Lower leg skin (tissue), 3 donors: ENCODE data around the gene ZFPM1.

Experiments
- CTCF ChIP-seq, 3 donors: fragments of 450-650 bp; IDR thresholded peaks; one replicate each; pipeline ENCODE4 v1.5.1; 2016; ENCODE audit warnings: antibody characterized with exemption in 3 of 3, mild to moderate bottlenecking in 3 of 3, moderate library complexity in 2 of 3
- POLR2A ChIP-seq, 2 donors: fragments of 450-650 bp; IDR thresholded peaks; one replicate each; pipeline ENCODE4 v1.6.1; 2016 to 2017; ENCODE audit warnings: antibody characterized with exemption in 2 of 2, mild to moderate bottlenecking in 1 of 2, moderate library complexity in 1 of 2

GRCh38 chr16:88458039-88458772 is 5.1 kb downstream of the ZFPM1 start:
- TF ChIP-seq CTCF (IDR thresholded peaks at IDR 0.05) (no peak), POLR2A (IDR thresholded peaks at IDR 0.05) (no peak)
